Left ventricle myocardium inferior (tissue), 1 donor: ENCODE measurements around the gene ARMC12. TPM values are rescaled to one million over a fixed set of nuclear protein-coding genes. Genes with fewer than 3 reads are reported as not detected.

Source experiments
- DNase-seq: peaks from one replicate; pipeline ENCODE4 v3.0.0-alpha.2; 2020
- H3K27ac ChIP-seq: fragments of 200-600 bp; replicated peaks from 2 replicates; pipeline ENCODE4 v1.8.0; 2021
- H3K27me3 ChIP-seq: fragments of 200-600 bp; 2 replicates; pipeline ENCODE4 v1.8.0; 2021; ENCODE audit warnings: low read depth
- H3K36me3 ChIP-seq: fragments of 200-600 bp; 2 replicates; pipeline ENCODE4 v1.8.0; 2021
- H3K4me1 ChIP-seq: fragments of 200-600 bp; 2 replicates; pipeline ENCODE4 v1.8.0; 2021
- H3K4me3 ChIP-seq: fragments of 200-600 bp; 2 replicates; pipeline ENCODE4 v1.8.0; 2021; ENCODE audit warnings: mild to moderate bottlenecking, moderate library complexity
- H3K9me3 ChIP-seq: fragments of 200-600 bp; replicated peaks from 2 replicates; pipeline ENCODE4 v1.8.0; 2021
- CTCF ChIP-seq: fragments of 200-600 bp; IDR thresholded peaks from 2 replicates; pipeline ENCODE4 v1.8.0; 2021; ENCODE audit warnings: antibody characterized with exemption, mild to moderate bottlenecking, borderline replicate concordance
- intact Hi-C: fragments of 100-400 bp; cut with micrococcal nuclease; formaldehyde crosslinking; loops from one replicate; pipeline ENCODE4 v1.11.0; 2022
- total RNA-seq: library from RNA; stranded (reverse); fragmentation: NEBNext Ultra II Directional; extraction: Animal tissue kit (Norgen Biotek cat#: 25700); gene quantifications from one replicate; pipeline ENCODE4 v1.2.1, GENCODE V29; 2021
- donor health status: DM: no; HTN: yes; CAD: no; lungs with severe emphysema.

Gene ARMC12
- total RNA-seq, 1 donor from 2014 or later, result not detected

- TF ChIP-seq CTCF, result no peak
- no peaks in the 10 kb centered on the region for H3K36me3 ChIP-seq
- no peaks in the 10 kb centered on the region for H3K27me3 ChIP-seq
- H3K9me3 ChIP-seq, result no peaks in the 10 kb centered on the region
- H3K4me3 ChIP-seq, result peak overlapping the region; percentile 41
- no peak for DNase-seq
- peaks cover 95% of the 10 kb centered on the region for H3K4me1 ChIP-seq
- intact Hi-C loops, result no loop called here
- peak overlapping the region; percentile 100 for H3K27ac ChIP-seq
Measured at GRCh38 chr6:35725081-35725708, 11.6 kb upstream of the ARMC12 start.

- no peaks in the 10 kb centered on the region for H3K27me3 ChIP-seq
- peaks cover 95% of the 10 kb centered on the region for H3K4me1 ChIP-seq
- H3K27ac ChIP-seq, result peak overlapping the region; percentile 100
- intact Hi-C loops, result loop anchor here (2.0 kb wide), 1 partner anchor 37 kb away; the partner anchor contains the start of gene FKBP5
- peak overlapping the region; percentile 41 for H3K4me3 ChIP-seq
- no peak for TF ChIP-seq CTCF
- peak; percentile 75 for DNase-seq
- H3K36me3 ChIP-seq, result no peaks in the 10 kb centered on the region
- no peaks in the 10 kb centered on the region for H3K9me3 ChIP-seq
Measured at GRCh38 chr6:35725721-35726438, 11.0 kb upstream of the ARMC12 start.

- Histone ChIP-seq H3K36me3 (no peaks in the 10 kb centered on the region), H3K27me3 (no peaks in the 10 kb centered on the region), H3K4me1 (peaks cover 90% of the 10 kb centered on the region), H3K27ac (peak overlapping the region; percentile 100), H3K9me3 (no peaks in the 10 kb centered on the region), H3K4me3 (peak overlapping the region; percentile 69)
- peak; percentile 91 for DNase-seq
- intact Hi-C loops, result loop anchor here (2.0 kb wide), 1 partner anchor 39 kb away; the partner anchor contains the start of gene FKBP5
- TF ChIP-seq CTCF, result no peak
Measured at GRCh38 chr6:35727231-35727934, 9.4 kb upstream of the ARMC12 start.

GRCh38 chr6:35727935-35728682, 8.7 kb upstream of the ARMC12 start:
- H3K4me1 ChIP-seq, result peaks cover 90% of the 10 kb centered on the region
- DNase-seq, result peak; percentile 95
- H3K27me3 ChIP-seq, result no peaks in the 10 kb centered on the region
- H3K36me3 ChIP-seq, result no peaks in the 10 kb centered on the region
- peak overlapping the region; percentile 100 for H3K27ac ChIP-seq
- intact Hi-C loops, result loop anchor here (2.0 kb wide), 1 partner anchor 39 kb away; the partner anchor contains the start of gene FKBP5
- H3K4me3 ChIP-seq, result peak overlapping the region; percentile 69
- H3K9me3 ChIP-seq, result no peaks in the 10 kb centered on the region
- no peak for TF ChIP-seq CTCF
